ENCODE measurements around the gene DISC1.

GRCh38 chr1:231982871-231983587, 356.4 kb downstream of the DISC1 start:
- TF ChIP-seq CTCF (IDR thresholded peaks at IDR 0.05) (no peak), EP300 (IDR thresholded peaks at IDR 0.05) (no peak), POLR2A (IDR thresholded peaks at IDR 0.05) (no peak)
